B cell (primary cell): Measurements from ENCODE around the gene NFIB. TPM values are rescaled to one million over a fixed set of nuclear protein-coding genes. Genes with fewer than 3 reads are reported as not detected.

Experiments
- ATAC-seq: fragments of 200-7000 bp; cut with Tn5 transposase; one replicate; pipeline ENCODE4 v1.10.0; 2021; ENCODE audit warnings: low read depth, mild to moderate bottlenecking, moderate number of reproducible peaks, moderate library complexity
- CTCF ChIA-PET: fragments of 350-600 bp; sonication (Branson Sonifier 250); formaldehyde crosslinking; loops from one replicate; lab custom pipeline; 2021; ENCODE audit warnings: antibody characterized with exemption, inconsistent platforms; lab: Charles Lee
- POLR2A ChIA-PET: fragments of 350-600 bp; sonication (Branson Sonifier 250); formaldehyde crosslinking; loops from one replicate; lab custom pipeline; 2021; ENCODE audit warnings: antibody characterized with exemption; lab: Charles Lee
- DNase-seq: peaks from one replicate; pipeline ENCODE4 v3.0.0; 2013
- H2AFZ ChIP-seq: 2 replicates; pipeline ENCODE4 v1.6.1; 2012; ENCODE audit warnings: mild to moderate bottlenecking, low read depth, low read length; ENCODE audit not compliant: insufficient read depth, poor library complexity, severe bottlenecking
- H3K27ac ChIP-seq, 2 donors: 1 replicate in 1 of 2; 2 replicates in 1 of 2; pipeline ENCODE4 v1.5.1; 2012 to 2013; ENCODE audit warnings: low read length in 2 of 2, mild to moderate bottlenecking in 2 of 2, moderate library complexity in 1 of 2
- H3K27me3 ChIP-seq, 4 experiments: fragments of 200-600 bp in 1 of 4; sonication (generic) in 1 of 4; replicated peaks in 1 of 4; 1 replicate in 2 of 4; 2 replicates in 2 of 4; pipeline versions ENCODE4 v1.6.1 to v1.7.0; 2013 to 2016; ENCODE audit warnings: low read length in 3 of 4, mild to moderate bottlenecking in 2 of 4, mixed read lengths in 1 of 4, moderate library complexity in 1 of 4; ENCODE audit not compliant: insufficient read depth in 4 of 4, control insufficient read depth in 3 of 4; ENCODE audit errors: control extremely low read depth in 1 of 4
- H3K36me3 ChIP-seq, 2 experiments: replicated peaks in 1 of 2; 1 replicate in 1 of 2; 2 replicates in 1 of 2; pipeline versions ENCODE4 v1.6.1 to v1.7.1; 2013; ENCODE audit warnings: low read length in 1 of 2; ENCODE audit not compliant: insufficient read depth in 2 of 2, control insufficient read depth in 1 of 2; ENCODE audit errors: control extremely low read depth in 1 of 2, extremely low read depth in 1 of 2
- H3K4me1 ChIP-seq, 2 donors: fragments of 200-600 bp in 1 of 2; sonication (generic) in 1 of 2; 1 replicate in 1 of 2; 2 replicates in 1 of 2; pipeline versions ENCODE4 v1.5.1 to v1.6.1; 2013 to 2017; ENCODE audit warnings: low read length in 2 of 2; ENCODE audit not compliant: control insufficient read depth in 2 of 2, insufficient read depth in 2 of 2
- H3K4me2 ChIP-seq: replicated peaks from 2 replicates; pipeline ENCODE3; 2012; ENCODE audit warnings: mild to moderate bottlenecking, low read depth, low read length; ENCODE audit not compliant: poor library complexity, severe bottlenecking
- H3K4me3 ChIP-seq, 5 experiments: fragments of 200-600 bp in 1 of 5; sonication (generic) in 1 of 5; 1 replicate in 3 of 5; 2 replicates in 2 of 5; pipeline versions ENCODE4 v1.5.1 to v1.7.0; 2011 to 2016; ENCODE audit warnings: low read length in 4 of 5, mild to moderate bottlenecking in 4 of 5, low read depth in 2 of 5, control low read depth in 1 of 5, moderate library complexity in 1 of 5; ENCODE audit not compliant: insufficient read depth in 1 of 5; ENCODE audit errors: control extremely low read depth in 1 of 5, extremely low read depth in 1 of 5
- H3K79me2 ChIP-seq: fragments of 200-600 bp; sonication (generic); one replicate; pipeline ENCODE4 v1.6.0; 2016; ENCODE audit warnings: low read length; ENCODE audit not compliant: control insufficient read depth, insufficient read depth
- H3K9ac ChIP-seq: fragments of 200-600 bp; sonication (generic); 2 replicates; pipeline ENCODE4 v1.6.1; 2017; ENCODE audit warnings: mild to moderate bottlenecking, low read length, moderate library complexity
- H3K9me3 ChIP-seq, 3 donors: one replicate each; pipeline versions ENCODE4 v1.6.1 to v1.7.1; 2013; ENCODE audit warnings: low read length in 2 of 3; ENCODE audit not compliant: control insufficient read depth in 2 of 3, insufficient read depth in 1 of 3; ENCODE audit errors: control extremely low read depth in 1 of 3
- H4K20me1 ChIP-seq: 2 replicates; pipeline ENCODE4 v1.6.0; 2012; ENCODE audit warnings: mild to moderate bottlenecking, low read length; ENCODE audit not compliant: insufficient read depth, control insufficient read depth, poor library complexity, severe bottlenecking
- H3K27ac Mint-ChIP-seq: one replicate; pipeline ENCODE4 v1.8.0; 2021; ENCODE audit warnings: mixed read lengths
- H3K27me3 Mint-ChIP-seq: one replicate; pipeline ENCODE4 v1.8.0; 2021; ENCODE audit warnings: mixed read lengths
- H3K4me1 Mint-ChIP-seq: one replicate; pipeline ENCODE4 v1.8.0; 2021; ENCODE audit warnings: mixed read lengths
- H3K4me3 Mint-ChIP-seq: one replicate; pipeline ENCODE4 v1.8.0; 2021; ENCODE audit warnings: mixed read lengths
- H3K9me3 Mint-ChIP-seq: one replicate; pipeline ENCODE4 v1.8.0; 2022; ENCODE audit warnings: mixed read lengths; ENCODE audit not compliant: insufficient read depth
- CTCF ChIP-seq: fragments of 200-600 bp; IDR thresholded peaks from one replicate; pipeline ENCODE4 v1.8.0; 2022; ENCODE audit warnings: antibody characterized with exemption, mild to moderate bottlenecking
- EZH2 ChIP-seq: IDR thresholded peaks from 2 replicates; pipeline ENCODE4 v1.6.1; 2012; ENCODE audit warnings: borderline replicate concordance, low read depth, mild to moderate bottlenecking, moderate library complexity, low read length; ENCODE audit not compliant: insufficient read depth, poor library complexity, severe bottlenecking
- WGBS: methylation state at CpG from one replicate; pipeline ENCODE4 v1.1.5; 2013; ENCODE audit warnings: missing lambda C conversion rate; ENCODE audit not compliant: insufficient coverage; 5-methylcytosine and 5-hydroxymethylcytosine counted together
- intact Hi-C: fragments of 100-400 bp; cut with micrococcal nuclease; formaldehyde crosslinking; loops from one replicate; pipeline ENCODE4 v1.10.0; 2022
- polyA plus RNA-seq: library from polyadenylated mRNA; depleted of rRNA; stranded (reverse); fragments of >200 nt; gene quantifications from 2 replicates; pipeline ENCODE4 v1.2.3, GENCODE V29; 2012
- total RNA-seq, 2 donors: library from RNA; stranded (reverse); fragments of 120-200 nt in 1 of 2; gene quantifications; 1 replicate in 1 of 2; 2 replicates in 1 of 2; pipeline versions ENCODE4 v1.2.3 to v1.2.4, GENCODE V29; 2013 to 2022

The NFIB gene
- total and polyA plus RNA-seq, 2 donors (not counting 1 experiment from before 2014, with no cell fraction given): not detected

- ATAC-seq: no peak
- 89% methylated on average over 4 of the region's 9 CpGs for WGBS
These were observed 251.2 kb downstream of the NFIB start for GRCh38 chr9:14062586-14063221.

More at GRCh38 chr9:14062586-14063221, 251.2 kb downstream of the NFIB start:
- no peaks in the 10 kb centered on the region for H3K79me2 ChIP-seq
- TF ChIP-seq EZH2 (no peak), CTCF (no peak)
- no peak overlapping the region for H2AFZ ChIP-seq
- Mint-ChIP-seq H3K4me1 (no peaks in the 10 kb centered on the region), H3K9me3 (no peaks in the 10 kb centered on the region), H3K27ac (no peak overlapping the region), H3K27me3 (no peaks in the 10 kb centered on the region), H3K4me3 (no peak overlapping the region)
- no peak for DNase-seq
- intact Hi-C loops: no loop called here
- H3K27me3 ChIP-seq: no peaks in the 10 kb centered on the region
- H3K36me3 ChIP-seq: no peaks in the 10 kb centered on the region
- H3K4me3 ChIP-seq: no peak overlapping the region
- ChIA-PET POLR2A (no interaction called here), CTCF (no interaction called here)
- no peaks in the 10 kb centered on the region for H4K20me1 ChIP-seq
- no peak overlapping the region for H3K27ac ChIP-seq
- H3K4me2 ChIP-seq: no peak overlapping the region
- H3K9ac ChIP-seq: no peak overlapping the region
- peaks cover 0 to 4% (median 0%) of the 10 kb centered on the region in 3 donors for H3K9me3 ChIP-seq
- H3K4me1 ChIP-seq: no peaks in the 10 kb centered on the region
